ENCODE data around the gene JAKMIP2.

DNA sequence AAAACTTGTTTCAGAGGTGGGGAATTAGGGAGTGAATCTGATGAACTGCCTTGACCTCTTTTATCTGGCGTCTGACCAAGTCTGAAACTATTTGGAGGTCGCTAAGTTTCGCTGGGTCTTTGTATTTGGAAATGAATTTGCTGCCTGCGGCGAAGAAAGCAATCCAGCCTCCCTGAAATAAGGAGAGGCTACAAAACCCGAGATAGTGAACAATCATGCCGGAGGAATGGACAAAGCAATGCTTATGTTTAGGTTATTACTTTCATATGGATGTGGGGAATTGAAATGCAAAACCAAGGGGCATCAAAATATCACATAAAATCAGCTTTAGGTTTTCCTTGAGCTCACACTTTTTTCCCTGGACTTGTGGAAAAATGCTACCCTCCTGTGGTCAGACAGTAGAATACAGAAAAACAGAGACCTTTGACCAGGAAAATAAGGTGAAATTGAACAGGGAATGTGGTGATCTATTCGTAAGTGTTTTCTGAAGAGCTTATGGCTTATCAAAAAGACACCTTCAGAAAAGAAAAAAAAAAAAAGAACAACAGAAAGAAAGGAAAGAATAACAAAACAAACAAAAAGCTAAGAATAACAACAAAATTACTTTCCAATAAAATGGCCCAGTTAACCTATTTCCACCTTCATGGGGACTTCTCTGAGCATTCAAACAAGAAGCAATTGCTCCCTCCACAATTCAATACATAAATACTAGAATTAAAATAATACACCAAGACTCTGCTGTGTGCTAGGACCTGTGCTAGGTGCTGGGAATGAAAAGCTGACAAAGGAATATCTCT is 204.1 kb downstream of the JAKMIP2 start:
- no peak for TF ChIP-seq EZH2 (IDR thresholded peaks at IDR 0.05; ENCODE audit: insufficient read depth, poor library complexity, severe bottlenecking)
- TF ChIP-seq EZH2phosphoT487 (IDR thresholded peaks at IDR 0.05; ENCODE audit: insufficient read depth, low read depth) = no peak

Measured in GM23248 (cell line).